Endothelial cell of umbilical vein (primary cell): Measurements from ENCODE around the gene LMF1. TPM values are rescaled to one million over a fixed set of nuclear protein-coding genes. Genes with fewer than 3 reads are reported as not detected.

Source experiments
- BruUV-seq: library from RNA; stranded (reverse); fragments of 400-500 nt; replicated peaks from 2 replicates; lab custom pipeline; 2021; lab: Mats Ljungman, UMichigan
- CTCF ChIA-PET: fragments of 300-600, 350-600 bp; sonication (Branson Sonifier 250); formaldehyde crosslinking; loops from one replicate; lab custom pipeline; 2021; ENCODE audit warnings: antibody characterized with exemption, inconsistent platforms; lab: Charles Lee
- POLR2A ChIA-PET: fragments of 300-600, 350-600 bp; sonication (Branson Sonifier 250); formaldehyde crosslinking; loops from one replicate; lab custom pipeline; 2021; ENCODE audit warnings: antibody characterized with exemption, inconsistent platforms; lab: Charles Lee
- DNase-seq: peaks from one replicate; pipeline ENCODE4 v3.0.0-alpha.2; 2011; ENCODE audit warnings: low read depth, low spot score
- FAIRE-seq: peaks from 2 replicates; lab custom pipeline; 2011; peaks lifted over from hg19 to GRCh38; lab: Jason Lieb, UNC
- H2AFZ ChIP-seq: 2 replicates; pipeline ENCODE4 v1.6.0; 2012; ENCODE audit warnings: low read depth, low read length, control low read depth, inconsistent platforms
- H3K27ac ChIP-seq: 2 replicates; pipeline ENCODE4 v1.5.1; 2011; ENCODE audit warnings: low read depth, mild to moderate bottlenecking, control low read depth, low read length, moderate library complexity; ENCODE audit not compliant: insufficient read depth
- H3K27me3 ChIP-seq, 2 experiments: 2 replicates each; pipeline versions ENCODE4 v1.6.0 to v1.6.1; 2011; ENCODE audit warnings: low read length in 2 of 2, mixed read lengths in 1 of 2; ENCODE audit not compliant: control insufficient read depth in 2 of 2, insufficient read depth in 2 of 2
- H3K36me3 ChIP-seq, 2 experiments: 2 replicates in 1 of 2; 3 replicates in 1 of 2; pipeline ENCODE4 v1.5.1; 2011; ENCODE audit warnings: low read length in 2 of 2, mild to moderate bottlenecking in 1 of 2, moderate library complexity in 1 of 2; ENCODE audit not compliant: control insufficient read depth in 2 of 2, insufficient read depth in 2 of 2; ENCODE audit errors: extremely low read depth in 1 of 2
- H3K4me1 ChIP-seq: 3 replicates; pipeline ENCODE4 v1.5.1; 2011; ENCODE audit warnings: mild to moderate bottlenecking, low read length; ENCODE audit not compliant: control insufficient read depth, insufficient read depth; ENCODE audit errors: extremely low read depth
- H3K4me2 ChIP-seq: 2 replicates; pipeline ENCODE4 v1.6.1; 2011; ENCODE audit warnings: low read length, control low read depth, mixed read lengths; ENCODE audit not compliant: insufficient read depth
- H3K4me3 ChIP-seq, 3 experiments: fragments of 200-600 bp in 1 of 3; sonication (generic), shearing (Covaris generic) in 1 of 3; replicated peaks in 1 of 3; 2 replicates each; pipeline ENCODE4 v1.5.1; 2011 to 2016; ENCODE audit warnings: control low read depth in 3 of 3, low read length in 3 of 3, mild to moderate bottlenecking in 2 of 3, inconsistent platforms in 1 of 3, low read depth in 1 of 3, moderate library complexity in 1 of 3; ENCODE audit not compliant: insufficient read depth in 1 of 3
- H3K79me2 ChIP-seq: 2 replicates; pipeline ENCODE4 v1.6.0; 2012; ENCODE audit warnings: low read length, inconsistent platforms; ENCODE audit not compliant: control insufficient read depth, insufficient read depth
- H3K9ac ChIP-seq: replicated peaks from 2 replicates; pipeline ENCODE3; 2011; ENCODE audit warnings: low read length, control low read depth; ENCODE audit not compliant: insufficient read depth; ENCODE audit errors: extremely low read depth
- H3K9me1 ChIP-seq: replicated peaks from 3 replicates; pipeline ENCODE4 v1.6.0; 2011; ENCODE audit warnings: mild to moderate bottlenecking, low read length; ENCODE audit not compliant: control insufficient read depth, insufficient read depth; ENCODE audit errors: extremely low read depth
- H3K9me3 ChIP-seq: replicated peaks from 2 replicates; pipeline ENCODE4 v1.5.1; 2012; ENCODE audit warnings: low read length, inconsistent platforms; ENCODE audit not compliant: control insufficient read depth, insufficient read depth
- H4K20me1 ChIP-seq: replicated peaks from 2 replicates; pipeline ENCODE3; 2011; ENCODE audit warnings: mild to moderate bottlenecking, low read length; ENCODE audit not compliant: control insufficient read depth, insufficient read depth; ENCODE audit errors: extremely low read depth
- CTCF ChIP-seq, 2 donors: IDR thresholded peaks; 1 replicate in 1 of 2; 2 replicates in 1 of 2; pipeline ENCODE4 v1.5.1; 2011; ENCODE audit warnings: low read length in 2 of 2, mild to moderate bottlenecking in 2 of 2, moderate library complexity in 2 of 2, control low read depth in 1 of 2, inconsistent platforms in 1 of 2, low read depth in 1 of 2; ENCODE audit not compliant: insufficient read depth in 1 of 2; ENCODE audit errors: extremely low read depth in 1 of 2
- EZH2 ChIP-seq: IDR thresholded peaks from 2 replicates; pipeline ENCODE4 v1.6.1; 2012; ENCODE audit warnings: borderline replicate concordance, low read depth, mild to moderate bottlenecking, moderate library complexity, low read length, inconsistent platforms; ENCODE audit not compliant: severe bottlenecking
- FOS ChIP-seq: IDR thresholded peaks from 2 replicates; pipeline ENCODE4 v1.6.1; 2011; ENCODE audit warnings: mild to moderate bottlenecking, low read length, moderate library complexity, borderline replicate concordance; ENCODE audit not compliant: insufficient read depth
- GATA2 ChIP-seq: IDR thresholded peaks from 2 replicates; pipeline ENCODE4 v1.7.0; 2011; ENCODE audit warnings: low read depth, mild to moderate bottlenecking, moderate library complexity, mixed read lengths, low read length; ENCODE audit not compliant: insufficient read length, insufficient read depth
- JUN ChIP-seq: IDR thresholded peaks from 2 replicates; pipeline ENCODE4 v1.6.1; 2011; ENCODE audit warnings: borderline replicate concordance, low read depth; ENCODE audit not compliant: insufficient read length, insufficient read depth
- MYC ChIP-seq: IDR thresholded peaks from one replicate; pipeline ENCODE4 v1.6.1; 2011; ENCODE audit warnings: mild to moderate bottlenecking, low read depth, low read length
- POLR2AphosphoS5 ChIP-seq: IDR thresholded peaks from 2 replicates; pipeline ENCODE4 v1.6.1; 2012; ENCODE audit warnings: low read depth, mild to moderate bottlenecking, control low read depth, low read length, moderate library complexity; ENCODE audit not compliant: insufficient read depth
- dilution Hi-C: fragments of 300-500 bp; cut with MboI; formaldehyde crosslinking; loops from one replicate; pipeline ENCODE4 v1.15.0; 2019; ENCODE audit warnings: low sequenced_read_pairs; ENCODE audit not compliant: extremely low pct_ligation_motif_present
- intact Hi-C: fragments of 100-400 bp; cut with micrococcal nuclease; formaldehyde crosslinking; loops from one replicate; pipeline ENCODE4 v1.10.0; 2022
- polyA plus RNA-seq, 4 experiments: library from polyadenylated mRNA; depleted of rRNA in 3 of 4; stranded (reverse) in 3 of 4; unstranded in 1 of 4; fragments of >200 nt; gene quantifications; 2 replicates each; pipeline versions ENCODE4 v1.2.1 to v1.2.3, GENCODE V29; 2011 to 2012; ENCODE audit warnings: missing spikeins in 1 of 4
- total RNA-seq: library from RNA; stranded (reverse); gene quantifications from 2 replicates; pipeline ENCODE4 v1.2.3, GENCODE V29; 2021
- TF ChIP-seq, protein P1 (sequence below): IDR thresholded peaks from 2 replicates; pipeline ENCODE4 v1.6.1; 2011; ENCODE audit not compliant: insufficient read depth, insufficient read length

The LMF1 gene
- total and polyA plus RNA-seq, 2 donors (not counting 3 experiments of a cell fraction or from before 2014, with no cell fraction given): 17.8 TPM

- Histone ChIP-seq H3K79me2 (no peaks in the 10 kb centered on the region), H3K9me3 (no peaks in the 10 kb centered on the region), H3K36me3 (no peaks in the 10 kb centered on the region), H3K27ac (no peak overlapping the region), H3K9ac (no peak overlapping the region), H2AFZ (no peak overlapping the region), H3K4me3 (no peak overlapping the region), H3K4me2 (no peak overlapping the region), H3K4me1 (no peaks in the 10 kb centered on the region), H4K20me1 (no peaks in the 10 kb centered on the region), H3K9me1 (no peaks in the 10 kb centered on the region), H3K27me3 (no peaks in the 10 kb centered on the region)
- intact Hi-C loops (no loop called here), dilution Hi-C loops (no loop called here)
- BruUV-seq: no TSS peak
- no peak for DNase-seq
- ChIA-PET CTCF (interaction anchor here (1.3 kb wide), 1 partner anchor 178 kb away, joined by 3 read pairs; no protein-coding TSS in a partner anchor), POLR2A (no interaction called here)
- TF ChIP-seq FOS (no peak), CTCF (IDR thresholded peaks at IDR 0.05; ENCODE audit: extremely low read depth in 1 of 2, insufficient read depth in 1 of 2, low read depth in 1 of 2, low read length in 2 of 2) (no peak), JUN (no peak), MYC (no peak), GATA2 (no peak), POLR2AphosphoS5 (no peak), EZH2 (no peak)
- TF ChIP-seq, protein P1, sequence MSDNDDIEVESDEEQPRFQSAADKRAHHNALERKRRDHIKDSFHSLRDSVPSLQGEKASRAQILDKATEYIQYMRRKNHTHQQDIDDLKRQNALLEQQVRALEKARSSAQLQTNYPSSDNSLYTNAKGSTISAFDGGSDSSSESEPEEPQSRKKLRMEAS: no peak
- FAIRE-seq: no peak
These were observed 91.3 kb downstream of the LMF1 start for GRCh38 chr16:879461-879861.
